ENCODE data around the gene HDGFL1.

Gene HDGFL1

DNA sequence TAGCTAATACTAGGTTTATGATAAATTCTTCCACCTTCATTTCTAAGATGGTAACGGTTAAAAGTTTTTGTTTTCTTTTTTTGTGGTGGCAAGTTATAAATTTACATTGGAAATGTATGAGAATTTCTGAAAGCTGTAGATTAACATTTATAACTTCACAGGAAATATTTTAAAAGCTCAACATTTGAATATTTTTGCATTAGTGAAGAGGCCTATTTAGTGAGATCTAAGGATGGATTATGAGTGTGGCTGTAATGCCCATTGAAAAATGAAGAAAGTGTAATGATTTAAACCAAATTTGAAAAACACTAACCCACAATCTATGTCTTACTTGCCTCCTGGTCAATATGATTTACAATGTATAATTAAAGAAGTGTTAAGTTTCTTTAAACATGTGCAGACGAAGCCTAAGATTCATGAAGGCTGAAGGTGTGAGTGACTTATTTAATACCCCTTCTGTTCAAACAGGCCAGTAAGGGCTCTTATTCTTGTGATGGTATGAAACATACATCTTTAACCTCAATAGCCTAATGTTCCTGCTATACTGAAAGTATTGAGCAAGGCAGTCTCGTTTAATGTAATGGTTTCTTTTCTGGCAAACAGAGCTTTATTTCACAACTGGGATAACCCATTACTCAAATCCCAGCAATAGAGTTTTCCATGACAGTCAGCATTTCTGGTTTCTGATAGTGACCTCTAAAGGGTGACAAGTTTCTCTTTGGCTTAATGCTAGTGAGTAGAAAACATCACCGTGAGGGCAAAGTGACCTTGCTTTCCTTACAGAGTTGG lies 13.2 kb downstream of the HDGFL1 start:
- Histone ChIP-seq H3K27me3 (replicated peaks; ENCODE audit: insufficient read depth, low read length) (no peaks in the 10 kb centered on the region), H3K9ac (ENCODE audit: low read length) (no peak overlapping the region), H3K9me3 (replicated peaks; ENCODE audit: insufficient read depth, low read length) (no peaks in the 10 kb centered on the region), H3K4me2 (ENCODE audit: low read depth, low read length) (no peak overlapping the region), H3K4me1 (ENCODE audit: low read length) (no peaks in the 10 kb centered on the region), H3F3A (ENCODE audit: insufficient read depth, low read length) (no peaks in the 10 kb centered on the region), H4K20me1 (ENCODE audit: insufficient read depth, low read length) (no peaks in the 10 kb centered on the region), H2AFZ (ENCODE audit: low read length) (no peak overlapping the region), H3K9me2 (replicated peaks; ENCODE audit: insufficient read depth, low read length) (no peaks in the 10 kb centered on the region), H3K4me3 (ENCODE audit: low read length) (no peak overlapping the region), H3K36me3 (replicated peaks; ENCODE audit: insufficient read depth, low read length) (no peaks in the 10 kb centered on the region), H3K79me2 (ENCODE audit: low read length) (no peaks in the 10 kb centered on the region), H3K27ac (ENCODE audit: low read length) (no peak overlapping the region)
- TF ChIP-seq, protein P1, sequence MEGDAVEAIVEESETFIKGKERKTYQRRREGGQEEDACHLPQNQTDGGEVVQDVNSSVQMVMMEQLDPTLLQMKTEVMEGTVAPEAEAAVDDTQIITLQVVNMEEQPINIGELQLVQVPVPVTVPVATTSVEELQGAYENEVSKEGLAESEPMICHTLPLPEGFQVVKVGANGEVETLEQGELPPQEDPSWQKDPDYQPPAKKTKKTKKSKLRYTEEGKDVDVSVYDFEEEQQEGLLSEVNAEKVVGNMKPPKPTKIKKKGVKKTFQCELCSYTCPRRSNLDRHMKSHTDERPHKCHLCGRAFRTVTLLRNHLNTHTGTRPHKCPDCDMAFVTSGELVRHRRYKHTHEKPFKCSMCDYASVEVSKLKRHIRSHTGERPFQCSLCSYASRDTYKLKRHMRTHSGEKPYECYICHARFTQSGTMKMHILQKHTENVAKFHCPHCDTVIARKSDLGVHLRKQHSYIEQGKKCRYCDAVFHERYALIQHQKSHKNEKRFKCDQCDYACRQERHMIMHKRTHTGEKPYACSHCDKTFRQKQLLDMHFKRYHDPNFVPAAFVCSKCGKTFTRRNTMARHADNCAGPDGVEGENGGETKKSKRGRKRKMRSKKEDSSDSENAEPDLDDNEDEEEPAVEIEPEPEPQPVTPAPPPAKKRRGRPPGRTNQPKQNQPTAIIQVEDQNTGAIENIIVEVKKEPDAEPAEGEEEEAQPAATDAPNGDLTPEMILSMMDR (IDR thresholded peaks at IDR 0.05; ENCODE audit: low read length) = no peak
- no peak for TF ChIP-seq EZH2phosphoT487 (IDR thresholded peaks at IDR 0.05; ENCODE audit: low read length)
- TF ChIP-seq EZH2 (optimal IDR thresholded peaks at IDR 0.05; ENCODE audit: low read depth, low read length) = no peak
- DNase-seq = no peak

- Histone ChIP-seq H2AFZ (ENCODE audit: low read length) (no peak overlapping the region), H3K79me2 (ENCODE audit: low read length) (no peaks in the 10 kb centered on the region), H3K4me1 (ENCODE audit: low read length) (no peaks in the 10 kb centered on the region), H3K4me3 (ENCODE audit: low read length) (no peak overlapping the region), H3K9me3 (replicated peaks; ENCODE audit: insufficient read depth, low read length) (no peaks in the 10 kb centered on the region), H3K9ac (ENCODE audit: low read length) (no peak overlapping the region), H3K27me3 (replicated peaks; ENCODE audit: insufficient read depth, low read length) (no peaks in the 10 kb centered on the region), H4K20me1 (ENCODE audit: insufficient read depth, low read length) (no peaks in the 10 kb centered on the region), H3F3A (ENCODE audit: insufficient read depth, low read length) (no peaks in the 10 kb centered on the region), H3K36me3 (replicated peaks; ENCODE audit: insufficient read depth, low read length) (no peaks in the 10 kb centered on the region), H3K4me2 (ENCODE audit: low read depth, low read length) (no peak overlapping the region), H3K27ac (ENCODE audit: low read length) (no peak overlapping the region), H3K9me2 (replicated peaks; ENCODE audit: insufficient read depth, low read length) (no peaks in the 10 kb centered on the region)
- no peak for DNase-seq
- TF ChIP-seq, protein P1 (IDR thresholded peaks at IDR 0.05; ENCODE audit: low read length) = no peak
- TF ChIP-seq EZH2 (optimal IDR thresholded peaks at IDR 0.05; ENCODE audit: low read depth, low read length) (no peak), EZH2phosphoT487 (IDR thresholded peaks at IDR 0.05; ENCODE audit: low read length) (no peak)
Observed at GRCh38 chr6:22583230-22583629, 13.9 kb downstream of the HDGFL1 start.

- Histone ChIP-seq H4K20me1 (ENCODE audit: insufficient read depth, low read length) (no peaks in the 10 kb centered on the region), H3K4me1 (ENCODE audit: low read length) (no peaks in the 10 kb centered on the region), H3K36me3 (replicated peaks; ENCODE audit: insufficient read depth, low read length) (no peaks in the 10 kb centered on the region), H2AFZ (ENCODE audit: low read length) (no peak overlapping the region), H3F3A (ENCODE audit: insufficient read depth, low read length) (no peaks in the 10 kb centered on the region), H3K9me2 (replicated peaks; ENCODE audit: insufficient read depth, low read length) (no peaks in the 10 kb centered on the region), H3K4me2 (ENCODE audit: low read depth, low read length) (no peak overlapping the region), H3K9me3 (replicated peaks; ENCODE audit: insufficient read depth, low read length) (no peaks in the 10 kb centered on the region), H3K27me3 (replicated peaks; ENCODE audit: insufficient read depth, low read length) (no peaks in the 10 kb centered on the region), H3K4me3 (ENCODE audit: low read length) (no peak overlapping the region), H3K27ac (ENCODE audit: low read length) (no peak overlapping the region), H3K9ac (ENCODE audit: low read length) (no peak overlapping the region), H3K79me2 (ENCODE audit: low read length) (no peaks in the 10 kb centered on the region)
- TF ChIP-seq, protein P1 (IDR thresholded peaks at IDR 0.05; ENCODE audit: low read length) = no peak
- TF ChIP-seq EZH2phosphoT487 (IDR thresholded peaks at IDR 0.05; ENCODE audit: low read length) (no peak), EZH2 (optimal IDR thresholded peaks at IDR 0.05; ENCODE audit: low read depth, low read length) (no peak)
- no peak for DNase-seq
Observed at GRCh38 chr6:22583927-22584326, 14.6 kb downstream of the HDGFL1 start.

All from MM.1S (cell line).